Measurements from ENCODE around the gene C1QTNF1. TPM values are rescaled to one million over a fixed set of nuclear protein-coding genes. Genes with fewer than 3 reads are reported as not detected.
A peak's percentile ranks its signal among the peaks of the same experiment; 100 is the strongest.

C1QTNF1 gene
- total RNA-seq, 1 donor: 42.1 TPM

GRCh38 chr17:79007504-79008381 is 16.2 kb upstream of the C1QTNF1 start:
- TF ChIP-seq CTCF (IDR thresholded peaks at IDR 0.05; ENCODE audit: insufficient read depth, low read length): no peak
- DNase-seq (ENCODE audit: low read depth): no peak
- H3K4me3 ChIP-seq (ENCODE audit: low read depth, low read length): peak overlapping the region; percentile 99

- DNase-seq (ENCODE audit: low read depth): no peak
- peak overlapping the region; percentile 99 for H3K4me3 ChIP-seq (ENCODE audit: low read depth, low read length)
- no peak for TF ChIP-seq CTCF (IDR thresholded peaks at IDR 0.05; ENCODE audit: insufficient read depth, low read length)
Observed at GRCh38 chr17:79008666-79009387, 15.1 kb upstream of the C1QTNF1 start.

- peak; percentile 83 for DNase-seq (ENCODE audit: low read depth)
- H3K4me3 ChIP-seq (ENCODE audit: low read depth, low read length): peak within 1 kb of the TSS; percentile 99
- no peak for TF ChIP-seq CTCF (IDR thresholded peaks at IDR 0.05; ENCODE audit: insufficient read depth, low read length)
Observed at GRCh38 chr17:79009397-79010303, 14.3 kb upstream of the C1QTNF1 start, which contains the start of gene CANT1. Gene CANT1, minus strand, starts transcription at chr17:79009764. Its CDS starts 12,142 bp downstream, at chr17:78997622.

GRCh38 chr17:79010304-79010646 is 13.7 kb upstream of the C1QTNF1 start:
- H3K4me3 ChIP-seq (ENCODE audit: low read depth, low read length): peak overlapping the region; percentile 68
- TF ChIP-seq CTCF (IDR thresholded peaks at IDR 0.05; ENCODE audit: insufficient read depth, low read length): no peak
- DNase-seq (ENCODE audit: low read depth): no peak

GRCh38 chr17:79011451-79012147 is 12.4 kb upstream of the C1QTNF1 start:
- peak; percentile 78 for DNase-seq (ENCODE audit: low read depth)
- TF ChIP-seq CTCF (IDR thresholded peaks at IDR 0.05; ENCODE audit: insufficient read depth, low read length): no peak
- H3K4me3 ChIP-seq (ENCODE audit: low read depth, low read length): no peak overlapping the region

Measured in fibroblast of the aortic adventitia (primary cell).